HK-2 (cell line): Measurements from ENCODE around the gene BIVM.

Experiments
- DNase-seq: peaks from one replicate; pipeline ENCODE4 v3.0.0-alpha.2; 2018; ENCODE audit not compliant: unreplicated experiment

The BIVM gene

DNA sequence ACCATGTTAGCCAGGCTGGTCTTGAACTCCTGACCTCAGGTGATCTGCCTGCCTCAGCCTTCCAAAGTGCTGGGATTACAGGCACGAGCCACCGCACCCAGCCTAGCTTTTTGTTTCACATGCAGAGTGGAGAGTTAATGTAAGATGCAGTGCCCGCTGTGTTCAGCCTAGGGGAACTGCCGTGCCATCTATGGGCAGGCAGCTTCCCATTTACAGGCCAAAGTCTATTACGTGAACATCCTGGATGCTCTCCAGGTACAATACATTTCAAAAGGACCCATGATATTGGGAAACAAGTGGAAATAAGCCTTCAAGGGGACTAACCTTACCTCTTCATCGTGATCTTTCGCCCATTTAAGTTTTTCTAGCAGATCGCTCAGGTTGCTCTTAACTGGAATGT is 10.2 kb upstream of the BIVM start:
- DNase-seq: no peak

GRCh38 chr13:102792396-102792795 is 6.5 kb upstream of the BIVM start:
- no peak for DNase-seq

DNA sequence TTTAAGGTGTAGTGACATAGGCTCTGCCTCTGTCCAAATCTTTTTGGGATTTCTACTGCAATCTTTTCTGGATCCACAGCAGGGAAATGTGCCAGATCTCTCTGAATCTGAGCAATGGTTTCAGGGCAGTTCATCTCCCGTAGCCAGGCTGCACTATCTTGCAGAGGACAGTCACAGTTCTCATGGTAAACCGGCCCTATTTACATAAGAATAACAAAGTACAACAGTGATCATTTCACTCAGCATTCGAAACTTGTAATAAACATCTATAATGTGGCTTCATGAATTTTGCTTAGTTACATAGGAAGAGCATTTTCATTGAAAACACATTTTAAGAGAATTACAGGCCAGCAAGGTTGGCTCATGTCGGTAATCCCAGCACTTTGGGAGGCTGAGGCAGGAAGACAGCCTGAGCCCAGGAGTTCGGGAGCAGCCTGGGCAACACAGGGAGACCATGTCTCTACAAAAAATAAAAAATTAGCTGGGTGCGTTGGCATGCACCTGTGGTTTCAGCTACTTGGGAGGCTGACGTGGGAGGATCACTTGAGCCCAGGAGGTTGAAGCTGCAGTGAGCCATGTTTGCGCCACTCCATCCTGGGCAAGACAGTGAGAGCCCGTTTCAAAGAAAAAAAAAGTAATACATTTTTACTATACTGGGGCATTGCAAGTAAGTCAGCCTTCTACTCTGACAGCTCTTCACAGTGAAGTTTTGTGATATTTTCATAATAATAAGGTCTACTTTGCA is 5.1 kb upstream of the BIVM start:
- DNase-seq: no peak

DNA sequence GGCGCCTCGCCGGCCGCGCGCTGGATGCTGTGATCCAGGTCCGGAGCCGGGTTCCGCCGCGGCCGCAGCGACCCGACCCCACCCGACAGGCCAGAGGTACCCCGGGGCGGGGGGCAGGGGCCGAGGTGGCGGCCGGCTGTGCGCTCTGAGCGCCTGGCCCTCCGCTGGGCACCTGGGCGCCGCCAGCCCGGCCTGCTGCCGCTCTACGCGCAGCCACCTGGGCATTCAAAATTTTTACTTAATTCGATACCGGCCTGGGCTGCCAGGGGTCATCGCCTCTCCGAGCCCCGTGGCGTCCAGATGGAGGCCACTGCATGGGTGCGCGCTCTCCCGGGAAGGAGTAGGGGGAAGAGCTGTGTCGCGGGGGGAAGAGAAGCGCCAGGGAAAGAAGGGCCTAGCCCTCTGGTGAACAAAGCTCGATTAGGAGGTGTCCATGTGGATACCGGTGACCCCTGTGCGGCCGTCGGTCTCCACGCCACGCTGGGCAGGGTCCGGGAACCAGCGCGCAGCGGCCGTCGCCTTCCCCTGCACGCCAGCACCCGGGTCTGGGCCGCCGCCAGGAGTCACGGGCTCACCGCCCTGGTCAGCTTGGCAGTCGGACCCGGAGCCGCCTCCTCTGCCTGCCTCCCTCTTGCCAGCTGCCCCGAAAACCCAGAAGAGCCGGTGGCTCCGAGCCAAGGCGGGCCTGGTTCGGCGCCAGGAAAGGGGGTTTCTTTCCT is 666 bp downstream of the BIVM start:
- peak; percentile 41 for DNase-seq

DNA sequence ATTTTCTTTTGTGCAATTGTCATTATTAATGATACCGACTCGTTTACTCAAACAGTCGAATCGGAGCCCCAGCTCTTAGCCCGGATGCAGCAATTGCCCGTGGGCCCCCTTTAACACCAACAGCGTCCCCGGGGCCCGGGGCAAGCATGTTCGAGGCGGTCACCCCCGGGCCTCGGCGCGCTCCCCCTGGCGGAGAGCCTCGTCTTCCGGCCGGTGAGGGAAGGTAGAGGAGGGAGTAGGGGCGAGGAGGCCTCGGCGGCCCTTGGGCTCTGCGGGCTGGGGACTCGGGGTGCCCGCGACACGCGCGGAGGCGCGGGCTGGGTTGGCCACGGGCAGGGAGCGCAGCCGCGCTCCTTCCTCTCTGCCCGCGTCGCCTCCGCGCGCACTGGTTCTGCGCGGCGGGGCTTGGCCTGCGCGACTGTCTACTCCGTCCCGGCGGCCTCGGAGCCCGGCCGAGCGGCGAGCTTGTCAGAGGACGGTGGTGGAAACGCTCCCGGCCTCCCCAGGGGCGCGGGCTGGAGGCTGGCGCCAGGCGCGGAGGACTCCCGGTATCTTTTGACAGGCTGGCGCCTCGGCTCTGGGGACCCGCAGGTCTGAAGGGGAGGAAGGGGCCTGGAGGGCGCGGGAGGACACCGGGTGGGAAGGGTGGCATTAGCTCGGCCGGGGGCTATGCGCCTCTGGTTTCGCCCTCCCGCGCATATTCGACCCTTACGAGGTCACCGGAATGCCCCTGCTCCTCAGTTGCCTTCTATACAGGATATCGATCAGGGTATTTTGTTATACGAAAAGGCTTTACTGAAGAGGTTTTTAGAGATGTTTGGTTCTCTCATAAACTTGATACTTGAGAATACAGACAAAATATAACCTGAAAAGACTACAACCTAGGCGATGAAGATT is 1.5 kb downstream of the BIVM start:
- DNase-seq: peak; percentile 72

GRCh38 chr13:102805680-102806079 is 6.8 kb downstream of the BIVM start:
- no peak for DNase-seq

DNA sequence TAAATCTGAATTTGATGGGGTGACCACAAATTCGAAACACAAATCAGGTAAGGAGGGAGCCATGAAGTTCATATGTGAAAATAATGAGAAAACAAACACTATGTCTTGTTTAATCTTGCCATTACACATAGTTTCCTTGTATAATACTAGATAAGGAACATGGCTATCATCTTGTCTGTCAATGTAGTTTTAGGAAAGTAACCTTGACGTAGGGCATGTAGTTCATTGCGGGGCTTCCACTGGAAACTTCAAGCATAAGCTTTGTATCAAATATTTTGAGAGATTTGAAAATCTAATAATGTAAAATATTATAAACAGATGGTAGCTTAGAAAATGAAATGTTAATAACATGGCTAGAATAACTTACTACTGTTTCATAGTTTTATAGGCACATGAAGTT is 8.8 kb downstream of the BIVM start:
- DNase-seq: no peak

GRCh38 chr13:102812611-102813287 is 13.8 kb downstream of the BIVM start:
- peak; percentile 24 for DNase-seq

DNA sequence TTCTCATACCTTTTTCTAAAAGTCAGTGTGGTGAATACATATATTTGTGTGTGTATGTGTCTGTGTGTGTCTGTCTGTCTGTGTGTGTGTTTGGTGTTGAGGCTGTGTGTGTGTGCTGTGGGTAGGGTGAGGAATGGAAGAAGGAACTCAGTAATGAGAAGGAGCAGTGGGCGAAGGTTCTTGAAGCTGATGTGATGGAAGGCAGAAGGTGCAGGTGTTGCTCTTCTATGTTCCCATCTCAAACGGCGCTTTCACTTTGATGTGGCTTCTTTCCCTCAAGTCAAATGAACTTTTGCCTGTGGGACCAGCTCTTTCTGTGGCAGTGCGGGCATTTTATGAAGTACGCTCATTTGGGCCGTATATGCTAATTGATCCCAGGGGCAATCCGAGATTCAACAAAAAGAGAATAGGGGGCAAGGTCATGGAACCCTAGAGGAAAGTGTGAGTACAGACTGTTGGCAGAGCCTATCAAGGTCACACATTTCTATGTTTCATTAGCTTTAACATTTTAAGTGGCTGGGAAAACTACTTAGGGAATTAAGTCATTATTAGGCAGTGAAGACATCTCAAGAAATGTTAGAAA is 15.2 kb downstream of the BIVM start:
- no peak for DNase-seq

DNA sequence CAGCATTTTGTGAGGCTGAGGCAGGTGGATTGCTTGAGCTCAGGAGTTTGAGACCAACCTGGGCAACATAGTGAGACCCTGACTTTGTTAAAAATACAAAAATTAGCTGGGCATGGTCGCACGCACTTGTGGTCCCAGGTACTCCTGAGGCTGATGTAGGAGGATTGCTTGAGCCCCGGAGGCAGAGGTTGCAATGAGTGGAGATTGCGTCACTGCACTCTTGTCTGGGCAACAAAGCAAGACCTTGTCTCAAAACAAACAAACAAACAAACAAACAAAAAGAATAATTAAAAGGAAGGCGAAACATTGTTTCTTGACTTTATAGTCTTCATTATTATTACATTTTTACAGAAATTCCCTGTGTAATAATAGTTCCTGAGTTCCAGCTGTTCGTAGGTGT is 15.9 kb downstream of the BIVM start:
- DNase-seq: no peak

GRCh38 chr13:102815788-102816187 is 16.9 kb downstream of the BIVM start:
- no peak for DNase-seq

DNA sequence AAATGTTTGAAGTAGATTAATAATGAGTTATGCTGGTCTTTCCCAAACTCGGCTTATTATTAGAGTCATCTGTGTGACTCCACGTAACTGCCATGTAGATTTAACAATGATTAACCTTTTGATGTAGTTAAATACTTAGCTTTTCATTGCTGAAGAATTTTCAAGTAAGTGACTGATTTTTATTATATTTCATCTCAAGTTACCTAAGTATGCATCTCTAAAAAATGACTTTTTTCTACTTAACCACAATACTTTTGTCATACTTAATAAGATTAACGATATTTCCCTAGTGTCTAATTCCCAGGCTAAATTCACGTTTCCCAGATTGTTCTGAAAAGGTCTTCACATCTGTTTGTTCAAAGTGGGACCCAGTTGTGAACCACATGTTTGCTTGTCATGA is 17.8 kb downstream of the BIVM start:
- DNase-seq: no peak

- no peak for DNase-seq
Observed at GRCh38 chr13:102817241-102817640, 18.3 kb downstream of the BIVM start.

GRCh38 chr13:102817907-102818306 is 19.0 kb downstream of the BIVM start:
- DNase-seq: peak; percentile 12

DNA sequence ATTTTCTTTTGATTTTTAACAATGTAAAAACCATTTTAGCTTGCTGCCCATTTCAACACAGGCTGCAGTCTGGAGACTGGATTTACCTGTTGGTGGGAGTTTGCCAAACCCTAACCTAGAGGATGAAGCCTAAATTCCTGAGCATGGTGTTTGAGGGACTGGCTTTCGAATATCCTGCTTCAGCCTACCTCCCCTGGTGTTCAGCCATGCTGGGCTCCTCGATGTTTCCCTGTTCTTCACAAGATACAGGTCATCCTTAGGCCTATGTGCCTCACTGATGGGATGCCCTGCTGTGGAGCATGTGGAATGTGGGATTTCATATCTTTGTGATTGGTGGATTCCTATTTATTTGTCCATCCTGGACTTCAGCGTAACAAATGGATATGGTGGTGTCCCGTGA is 26.5 kb downstream of the BIVM start:
- DNase-seq: no peak

DNA sequence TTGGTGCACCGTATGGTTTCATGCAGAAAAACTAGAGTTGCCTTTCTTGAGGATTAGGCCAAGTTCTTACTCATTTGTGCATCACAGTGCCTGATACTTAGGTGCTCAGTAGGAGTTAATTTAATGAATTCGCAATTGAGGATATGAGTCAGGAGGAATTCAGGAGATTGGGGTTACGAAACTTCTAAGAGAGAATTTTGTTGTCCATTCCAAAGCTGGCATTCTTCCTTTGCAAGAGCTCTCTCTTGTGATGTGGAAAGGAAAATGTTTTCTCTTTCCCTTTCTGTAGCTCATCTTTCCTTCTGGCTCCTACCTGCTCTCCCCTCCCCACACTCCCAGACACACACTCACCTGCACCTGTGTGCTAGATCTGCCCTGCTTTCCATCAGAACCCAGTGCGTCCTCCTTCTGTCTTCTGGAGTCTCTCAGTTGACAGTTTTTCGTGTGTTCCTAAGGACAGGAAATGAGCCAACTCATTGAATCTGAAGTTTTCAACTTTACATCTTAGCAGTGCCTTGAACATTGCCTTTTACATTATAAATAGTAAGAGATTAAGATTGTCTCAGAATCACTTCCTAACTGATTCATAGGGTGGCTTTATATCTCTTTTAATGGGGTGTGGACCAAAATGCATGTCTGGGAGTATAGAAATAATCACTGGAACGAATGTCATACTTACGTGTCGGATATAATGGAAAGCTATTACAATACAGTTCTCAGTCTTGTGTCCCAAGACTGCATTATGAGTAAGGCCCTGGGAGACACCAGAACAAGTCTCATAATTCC is 27.2 kb downstream of the BIVM start:
- DNase-seq: no peak

- no peak for DNase-seq
Observed at GRCh38 chr13:102830646-102831045, 31.7 kb downstream of the BIVM start.

GRCh38 chr13:102836471-102836870 is 37.6 kb downstream of the BIVM start:
- no peak for DNase-seq

GRCh38 chr13:102838273-102838672 is 39.4 kb downstream of the BIVM start:
- DNase-seq: no peak

- no peak for DNase-seq
Observed at GRCh38 chr13:102838982-102839381, 40.1 kb downstream of the BIVM start.

GRCh38 chr13:102839462-102839861 is 40.5 kb downstream of the BIVM start:
- no peak for DNase-seq
